ENCODE measurements around the gene PRR33. TPM values are rescaled to one million over a fixed set of nuclear protein-coding genes. Genes with fewer than 3 reads are reported as not detected.

Gene PRR33
- total and polyA plus RNA-seq, 4 donors, result 0.08 to 0.13 TPM; not detected in 2

DNA sequence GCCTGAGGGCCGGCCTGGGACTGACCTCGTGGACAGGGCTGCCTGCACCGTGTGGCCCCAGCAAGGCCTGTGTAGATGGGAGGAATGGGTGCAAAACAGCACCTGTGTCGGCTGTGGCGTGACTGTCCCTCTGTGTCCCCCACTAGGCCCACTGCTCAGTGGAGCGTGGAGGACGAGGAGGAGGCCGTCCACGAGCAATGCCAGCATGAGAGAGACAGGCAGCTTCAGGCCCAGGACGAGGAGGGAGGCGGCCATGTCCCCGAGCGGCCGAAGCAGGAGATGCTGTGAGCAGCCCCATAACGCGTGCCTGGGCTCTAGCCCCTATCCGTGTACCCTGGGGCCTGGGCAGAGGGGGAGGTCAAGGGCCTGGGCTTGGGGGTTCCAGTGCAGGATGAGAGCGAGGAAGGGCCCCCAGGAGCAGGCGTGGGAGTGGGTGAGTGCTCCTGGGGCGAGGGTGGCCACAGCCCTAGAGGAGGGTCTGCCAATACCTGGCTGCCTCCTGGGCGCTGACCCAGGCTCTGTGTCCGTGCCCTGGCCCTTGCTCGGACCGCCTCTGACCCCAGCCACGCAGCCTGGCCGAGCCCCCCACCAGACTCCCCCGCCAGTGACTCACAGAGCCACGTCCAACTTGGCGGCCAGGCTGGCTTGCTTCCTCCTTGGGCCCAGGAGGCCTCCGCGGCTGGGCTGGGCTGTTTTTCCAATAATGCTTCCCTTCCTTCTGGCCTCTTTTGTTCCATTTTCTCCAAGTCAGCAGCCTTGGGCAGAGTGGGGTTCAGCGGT is 11.6 kb downstream of the PRR33 start:
- Histone ChIP-seq H3K27ac (ENCODE audit: low read depth in 1 of 2, low read length in 1 of 2) (peak overlapping the region; percentile 43 to 93), H3K36me3 (ENCODE audit: control insufficient read depth in 4 of 4, insufficient read depth in 4 of 4, low read length in 4 of 4) (no peaks in the 10 kb centered on the region), H3K9me3 (ENCODE audit: control insufficient read depth in 4 of 4, insufficient read depth in 3 of 4, low read length in 3 of 4) (no peaks in the 10 kb centered on the region), H3K4me1 (ENCODE audit: control insufficient read depth in 5 of 5, insufficient read depth in 5 of 5, low read length in 5 of 5) (peaks cover 0 to 28% (median 10%) of the 10 kb centered on the region in 5 donors), H3K4me3 (no peak overlapping the region), H3K9ac (ENCODE audit: insufficient read depth in 1 of 2, low read length in 2 of 2) (no peak overlapping the region), H3K27me3 (ENCODE audit: control insufficient read depth in 3 of 3, insufficient read depth in 3 of 3, low read length in 2 of 3) (no peaks in the 10 kb centered on the region)
- ATAC-seq (ENCODE audit: insufficient read depth, low FRiP score) (no peak), DNase-seq (peak in 1 of 3 donors; percentile 14)
- 81 to 83% methylated on average over 32 of the region's 32 CpGs for WGBS, 2 donors
- no peak for TF ChIP-seq CTCF (IDR thresholded peaks at IDR 0.05; ENCODE audit: control extremely low read depth, extremely low read depth)

DNA sequence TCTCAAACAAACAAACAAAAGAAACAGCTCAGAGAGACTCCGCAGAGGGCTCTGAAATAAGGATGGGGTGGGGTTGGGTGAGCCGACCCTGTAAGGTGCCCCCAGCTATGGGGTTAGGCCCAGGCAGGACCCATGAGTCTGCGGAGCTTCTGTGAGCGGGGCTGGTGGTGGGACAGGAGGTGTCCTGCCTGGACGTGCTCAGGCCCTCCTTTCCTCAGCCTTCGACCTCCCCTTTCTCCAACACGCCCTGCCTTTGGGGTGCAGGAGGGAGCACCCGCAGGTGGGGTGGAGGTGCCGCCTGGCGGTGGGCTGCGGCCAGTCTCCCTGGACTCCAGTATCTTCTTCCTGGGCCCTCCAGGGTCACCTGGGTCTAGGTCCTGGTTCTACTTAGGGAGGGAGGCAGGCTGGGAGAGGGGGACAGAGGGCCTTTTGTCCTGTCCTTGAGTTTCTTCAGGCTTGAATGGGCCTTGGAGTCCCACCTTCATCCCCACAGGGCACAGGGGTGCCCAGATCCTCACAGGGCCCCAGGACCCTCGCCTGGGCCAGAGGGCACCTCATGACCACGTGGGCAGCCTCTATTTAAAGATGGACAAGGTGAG is 12.3 kb downstream of the PRR33 start:
- TF ChIP-seq CTCF (IDR thresholded peaks at IDR 0.05; ENCODE audit: control extremely low read depth, extremely low read depth), result no peak
- Histone ChIP-seq H3K4me3 (no peak overlapping the region), H3K9me3 (ENCODE audit: control insufficient read depth in 4 of 4, insufficient read depth in 3 of 4, low read length in 3 of 4) (no peaks in the 10 kb centered on the region), H3K27ac (ENCODE audit: low read depth in 1 of 2, low read length in 1 of 2) (peak overlapping the region in 1 of 2 donors; percentile 93), H3K9ac (ENCODE audit: insufficient read depth in 1 of 2, low read length in 2 of 2) (no peak overlapping the region), H3K4me1 (ENCODE audit: control insufficient read depth in 5 of 5, insufficient read depth in 5 of 5, low read length in 5 of 5) (peaks cover 0 to 28% (median 10%) of the 10 kb centered on the region in 5 donors), H3K27me3 (ENCODE audit: control insufficient read depth in 3 of 3, insufficient read depth in 3 of 3, low read length in 2 of 3) (no peaks in the 10 kb centered on the region), H3K36me3 (ENCODE audit: control insufficient read depth in 4 of 4, insufficient read depth in 4 of 4, low read length in 4 of 4) (no peaks in the 10 kb centered on the region)
- no peak for ATAC-seq (ENCODE audit: insufficient read depth, low FRiP score)
- 91 to 95% methylated on average over 13 of the region's 13 CpGs for WGBS, 2 donors
- peak in 1 of 3 donors; percentile 8 for DNase-seq

GRCh38 chr11:1878137-1879031 is 13.3 kb downstream of the PRR33 start:
- no peaks in the 10 kb centered on the region for H3K9me3 ChIP-seq (ENCODE audit: control insufficient read depth in 4 of 4, insufficient read depth in 3 of 4, low read length in 3 of 4)
- peak in 1 of 3 donors; percentile 11 for DNase-seq
- H3K27ac ChIP-seq (ENCODE audit: low read depth in 1 of 2, low read length in 1 of 2), result no peak overlapping the region
- WGBS, 2 donors, result 91 to 98% methylated on average over 30 of the region's 30 CpGs
- no peaks in the 10 kb centered on the region for H3K27me3 ChIP-seq (ENCODE audit: control insufficient read depth in 3 of 3, insufficient read depth in 3 of 3, low read length in 2 of 3)
- TF ChIP-seq CTCF (IDR thresholded peaks at IDR 0.05; ENCODE audit: control extremely low read depth, extremely low read depth), result no peak
- peaks cover 0 to 28% (median 10%) of the 10 kb centered on the region in 5 donors for H3K4me1 ChIP-seq (ENCODE audit: control insufficient read depth in 5 of 5, insufficient read depth in 5 of 5, low read length in 5 of 5)
- no peak overlapping the region for H3K9ac ChIP-seq (ENCODE audit: insufficient read depth in 1 of 2, low read length in 2 of 2)
- H3K36me3 ChIP-seq (ENCODE audit: control insufficient read depth in 4 of 4, insufficient read depth in 4 of 4, low read length in 4 of 4), result no peaks in the 10 kb centered on the region
- no peak overlapping the region for H3K4me3 ChIP-seq
- ATAC-seq (ENCODE audit: insufficient read depth, low FRiP score), result no peak
